NCI-H774 (cell line): ENCODE results near the gene RPL15.

Experiments used
- DNase-seq: peaks from one replicate; lab custom pipeline; 2025; lab: John Stamatoyannopoulos, UW

The RPL15 gene

DNA sequence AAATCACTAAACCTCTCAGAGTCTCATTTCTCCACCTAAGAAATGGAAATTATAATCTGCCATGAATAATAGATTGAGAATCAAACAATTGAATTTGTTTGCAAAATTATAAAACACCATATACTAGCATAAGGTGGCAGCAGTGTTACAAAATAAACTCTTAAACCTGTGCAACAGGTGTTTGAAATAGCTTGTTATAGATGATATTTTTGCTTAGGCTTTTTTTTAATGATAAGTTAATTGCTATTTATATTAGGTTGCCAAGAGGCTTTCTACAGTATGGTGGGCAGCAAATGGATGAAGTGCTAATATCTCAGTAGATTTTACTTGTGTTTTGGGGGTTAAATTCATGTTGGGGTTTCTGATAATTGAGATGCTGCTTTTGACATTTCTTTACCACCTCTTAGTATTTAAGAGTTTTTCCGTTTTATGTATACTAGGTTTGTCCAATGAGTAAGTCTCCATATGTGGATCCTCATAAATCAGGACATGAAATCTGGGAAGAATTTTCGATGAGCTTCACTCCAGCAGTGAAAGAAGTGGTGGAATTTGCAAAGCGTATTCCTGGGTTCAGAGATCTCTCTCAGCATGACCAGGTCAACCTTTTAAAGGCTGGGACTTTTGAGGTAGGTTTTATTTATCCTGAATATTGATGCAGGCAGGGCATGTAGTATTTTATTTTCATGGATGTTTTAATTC lies 47.8 kb downstream of the RPL15 start:
- DNase-seq: no peak

DNA sequence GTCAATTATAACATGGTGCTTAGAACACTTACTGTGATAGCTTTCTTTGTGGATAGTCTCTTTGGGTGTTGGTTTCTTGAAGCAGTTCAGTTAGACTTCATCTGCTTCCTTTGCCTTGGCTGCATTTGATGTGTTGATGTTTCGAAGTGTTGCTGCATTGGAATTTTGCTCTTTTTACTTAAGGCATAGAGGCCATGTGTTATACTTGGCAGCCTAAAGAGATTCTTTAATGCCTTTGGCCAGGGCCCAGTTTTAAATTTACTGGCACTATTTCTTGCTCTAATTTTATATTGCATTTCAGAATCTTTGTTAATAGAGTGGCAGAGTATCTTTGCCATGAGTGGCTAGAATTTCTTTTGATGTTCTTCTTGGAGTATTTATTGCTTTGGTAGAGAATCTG lies 49.4 kb downstream of the RPL15 start:
- no peak for DNase-seq

DNA sequence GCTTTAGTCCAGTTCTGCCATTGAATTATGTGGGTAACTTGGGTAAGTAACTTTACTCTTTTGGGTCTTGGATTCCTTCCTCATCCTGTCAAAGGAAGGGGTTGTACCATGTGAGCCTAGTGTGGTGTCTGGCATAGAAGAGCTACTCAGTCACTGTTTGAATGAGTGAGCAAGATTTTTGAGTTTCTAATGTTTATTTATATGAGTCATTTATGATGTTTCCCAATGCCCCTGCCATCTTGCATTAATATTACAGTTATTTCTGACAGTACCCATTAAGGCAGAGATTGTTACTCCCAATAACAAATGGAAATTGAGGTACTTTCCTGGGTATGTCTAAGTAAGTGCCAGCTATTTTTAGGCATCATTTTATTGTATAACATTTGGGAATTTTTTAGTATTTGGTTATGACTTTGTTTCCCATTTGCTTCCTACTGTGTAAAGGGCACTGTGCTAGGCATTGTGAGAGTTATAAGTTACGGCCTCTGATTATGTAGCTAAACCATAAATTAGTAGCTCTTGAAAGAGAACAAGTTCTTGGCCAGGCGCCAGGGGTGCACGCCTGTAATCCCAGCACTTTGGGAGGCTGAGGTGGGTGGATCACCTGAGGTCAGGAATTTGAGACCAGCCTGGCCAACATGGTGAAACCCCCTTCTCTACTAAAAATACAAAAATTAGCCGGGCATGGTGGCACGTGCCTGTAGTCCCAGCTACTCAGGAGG lies 51.7 kb downstream of the RPL15 start:
- no peak for DNase-seq

DNA sequence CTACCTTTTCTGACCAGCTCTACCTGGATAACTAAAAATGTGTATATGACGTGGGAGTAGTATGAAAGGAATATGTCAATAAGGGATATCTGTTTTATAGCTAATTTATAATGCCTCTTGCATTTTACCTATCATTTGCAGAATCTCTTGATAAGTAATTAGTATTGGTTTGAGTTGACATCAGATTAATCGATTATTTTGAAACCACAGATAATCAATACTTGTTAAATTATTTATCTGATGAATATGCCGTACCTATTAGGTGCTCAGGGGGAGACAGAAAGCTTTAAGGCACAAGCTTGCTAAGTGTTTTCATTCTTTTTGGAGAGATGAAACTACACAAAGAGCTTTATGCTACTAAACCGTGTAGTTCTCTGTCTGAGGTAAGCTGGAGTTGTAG lies 52.5 kb downstream of the RPL15 start:
- DNase-seq: no peak
